GM21528 (cell line): ENCODE results near the gene SPATS1.
"Not testable (repeated sequence)": the region's sequence is repeated elsewhere in the genome, so short reads cannot be mapped to it uniquely, and the experiment has no call there.

ENCODE experiments used
- ATAC-seq: cut with Tn5 transposase; IDR thresholded peaks from one replicate; pipeline ENCODE4 v1.9.1; 2021; ENCODE audit warnings: mild to moderate bottlenecking, moderate library complexity; ENCODE audit not compliant: unreplicated experiment, low FRiP score

Gene SPATS1

GRCh38 chr6:44339763-44340625 lies 2.5 kb upstream of the SPATS1 start:
- no peak for ATAC-seq

DNA sequence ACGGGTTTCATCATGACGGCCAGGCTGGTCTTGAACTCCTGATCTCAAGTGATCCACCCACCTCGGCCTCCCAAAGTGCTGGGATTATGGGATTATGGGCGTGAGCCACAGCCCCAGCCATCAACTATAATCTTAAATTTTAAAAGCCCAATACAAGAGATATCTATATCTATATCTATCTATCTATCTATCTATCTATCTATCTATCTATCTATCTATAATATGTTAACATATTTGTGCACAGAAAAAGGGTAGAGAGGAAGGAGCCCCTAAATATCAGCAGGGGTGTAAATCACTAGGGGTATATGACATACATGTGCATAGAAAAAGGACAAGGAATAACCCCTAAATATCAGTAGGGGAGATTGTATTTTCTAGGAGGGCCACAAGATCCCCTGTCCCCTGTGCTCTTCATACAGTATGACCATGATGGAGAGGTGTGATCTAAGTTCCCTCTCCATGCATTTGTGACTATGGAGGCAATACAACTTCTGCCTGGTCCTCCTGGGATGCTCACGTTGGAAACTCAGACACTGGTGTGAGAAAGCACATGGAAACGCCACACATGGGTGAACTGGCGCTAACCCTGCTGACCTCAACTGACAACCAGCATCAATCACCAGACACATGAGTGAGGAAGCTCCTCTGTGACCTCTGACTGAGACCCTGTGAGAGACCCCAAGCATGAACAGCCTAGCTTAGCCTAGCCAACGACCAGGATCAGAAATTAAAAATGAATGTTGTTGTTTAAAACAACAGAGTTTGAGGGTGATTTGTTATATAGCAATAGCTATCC lies 1.2 kb upstream of the SPATS1 start:
- ATAC-seq = no peak

GRCh38 chr6:44342052-44342451 lies 398 bp upstream of the SPATS1 start:
- ATAC-seq = no peak

- ATAC-seq = not testable (repeated sequence)
Observed at GRCh38 chr6:44346818-44347217, 4.4 kb downstream of the SPATS1 start.

DNA sequence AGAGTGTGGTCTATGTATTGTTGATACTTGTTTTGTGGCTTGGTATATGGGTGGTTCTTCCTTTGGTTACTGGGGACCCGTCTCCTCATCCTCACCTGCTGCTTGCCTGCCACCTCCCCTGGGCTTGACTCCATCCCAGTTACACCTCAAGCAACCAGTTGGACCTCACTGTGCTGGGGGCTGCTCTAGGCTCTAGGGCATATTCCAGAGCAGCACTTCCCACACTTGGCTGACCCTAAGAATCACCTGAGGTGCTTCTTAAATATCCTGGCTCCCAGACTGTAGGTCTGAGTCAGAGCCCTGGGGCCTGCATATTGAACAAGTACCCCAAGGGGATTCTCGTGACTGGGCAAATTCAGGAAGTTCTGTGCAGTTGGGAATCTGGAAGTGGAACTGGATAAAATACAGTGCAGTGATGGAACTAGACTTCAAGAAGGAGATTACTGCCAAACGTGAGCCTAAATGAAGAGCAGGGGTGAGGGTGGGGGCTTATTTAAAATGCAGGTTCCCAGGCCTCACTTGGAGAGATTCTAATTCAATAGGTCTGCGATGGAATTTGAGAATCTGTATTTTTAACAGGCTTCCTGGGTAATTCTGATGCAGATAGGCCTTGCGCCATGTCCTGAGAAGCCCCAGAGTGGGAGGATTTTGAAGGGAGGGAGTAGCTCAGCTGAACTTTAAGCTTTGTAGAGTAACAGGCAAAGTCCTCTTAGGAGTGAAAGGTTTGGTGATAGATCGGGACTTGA lies 7.6 kb downstream of the SPATS1 start:
- no peak for ATAC-seq

- not testable (repeated sequence) for ATAC-seq
Observed at GRCh38 chr6:44350650-44350994, 8.2 kb downstream of the SPATS1 start.

DNA sequence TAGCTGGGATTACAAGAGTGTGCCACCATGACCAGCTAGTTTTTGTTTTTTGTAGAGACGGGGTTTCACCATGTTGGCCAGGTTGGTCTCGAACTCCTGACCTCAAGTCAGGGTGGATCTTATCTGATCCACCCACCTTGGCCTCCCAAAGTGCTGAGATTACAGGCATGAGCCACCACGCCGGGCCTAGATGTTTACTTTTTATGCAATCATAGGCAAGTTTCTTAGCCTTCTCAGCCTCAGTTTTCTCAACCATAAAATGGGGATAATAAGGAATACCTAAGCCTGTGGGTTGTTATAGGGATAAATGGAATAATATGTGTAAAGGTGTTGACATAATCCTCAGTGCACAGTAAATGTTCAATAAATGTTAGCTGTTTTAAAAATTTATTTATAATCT lies 9.8 kb downstream of the SPATS1 start:
- ATAC-seq = no peak

DNA sequence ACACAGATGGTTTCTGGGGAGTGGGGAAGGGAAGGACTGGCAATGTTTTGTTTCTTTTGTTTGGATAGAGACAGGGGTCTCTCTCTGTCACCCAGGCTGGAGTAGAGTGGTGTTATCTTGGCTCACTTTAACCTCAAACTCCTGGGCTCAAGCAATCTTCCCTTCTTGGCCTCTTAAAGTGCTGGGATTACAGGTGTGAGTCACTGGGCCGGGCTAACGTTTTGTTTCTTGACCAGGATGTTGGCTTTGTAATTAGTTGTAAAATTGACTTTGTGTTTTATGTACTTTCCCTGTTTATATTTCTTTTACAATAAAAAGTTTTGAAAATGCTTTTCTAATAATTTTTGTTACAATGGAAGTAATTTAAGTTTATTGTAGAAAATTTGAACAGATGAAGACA lies 10.9 kb downstream of the SPATS1 start:
- ATAC-seq = no peak

- ATAC-seq = no peak
Observed at GRCh38 chr6:44355640-44356039, 13.2 kb downstream of the SPATS1 start.

GRCh38 chr6:44356487-44356886 lies 14.0 kb downstream of the SPATS1 start:
- no peak for ATAC-seq

- ATAC-seq = no peak
Observed at GRCh38 chr6:44359973-44360372, 17.5 kb downstream of the SPATS1 start.

DNA sequence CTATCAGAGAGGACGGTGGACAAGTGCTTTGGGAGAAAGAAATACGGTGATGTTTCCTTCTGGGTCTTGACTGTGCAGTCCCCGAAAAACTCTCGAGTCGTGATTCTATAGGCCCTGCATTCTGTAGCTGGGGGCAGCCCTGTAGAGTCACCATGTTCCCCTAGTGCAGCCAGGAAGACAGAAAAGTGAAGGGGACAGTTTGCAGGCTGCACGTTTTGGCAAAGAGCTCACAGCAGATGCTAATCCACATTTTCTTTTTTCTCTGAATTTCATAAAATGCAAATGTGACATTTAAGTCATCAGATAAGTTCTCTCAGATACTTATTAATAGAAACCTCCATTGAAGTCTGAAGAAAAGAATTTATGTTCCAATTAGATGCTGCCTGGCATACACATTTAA lies 19.5 kb downstream of the SPATS1 start:
- ATAC-seq = no peak

- ATAC-seq = no peak
Observed at GRCh38 chr6:44363377-44363926, 21.0 kb downstream of the SPATS1 start.

- ATAC-seq = no peak
Observed at GRCh38 chr6:44366781-44367180, 24.3 kb downstream of the SPATS1 start.

GRCh38 chr6:44367681-44368080 lies 25.2 kb downstream of the SPATS1 start:
- ATAC-seq = no peak

DNA sequence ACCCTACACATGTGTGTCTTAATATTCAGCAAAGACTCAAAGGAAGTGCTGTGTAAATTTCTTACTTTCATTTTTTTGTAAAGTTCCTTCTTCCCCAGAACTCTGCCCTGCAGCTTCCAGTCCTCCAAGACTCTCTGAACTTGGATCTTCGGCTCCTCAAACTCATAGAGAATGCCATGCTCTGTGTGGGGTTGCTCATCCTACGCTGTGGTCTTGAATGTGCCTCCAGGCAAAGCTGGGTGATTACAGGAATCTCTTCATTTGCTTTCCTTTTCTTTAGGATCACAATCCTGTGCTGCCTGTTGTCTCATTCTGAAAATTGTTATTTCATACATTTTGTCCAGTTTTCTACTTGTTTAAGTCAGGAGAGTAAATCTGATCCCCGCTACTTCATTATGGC lies 30.6 kb downstream of the SPATS1 start:
- ATAC-seq = no peak

- no peak for ATAC-seq
Observed at GRCh38 chr6:44373787-44374186, 31.3 kb downstream of the SPATS1 start.

DNA sequence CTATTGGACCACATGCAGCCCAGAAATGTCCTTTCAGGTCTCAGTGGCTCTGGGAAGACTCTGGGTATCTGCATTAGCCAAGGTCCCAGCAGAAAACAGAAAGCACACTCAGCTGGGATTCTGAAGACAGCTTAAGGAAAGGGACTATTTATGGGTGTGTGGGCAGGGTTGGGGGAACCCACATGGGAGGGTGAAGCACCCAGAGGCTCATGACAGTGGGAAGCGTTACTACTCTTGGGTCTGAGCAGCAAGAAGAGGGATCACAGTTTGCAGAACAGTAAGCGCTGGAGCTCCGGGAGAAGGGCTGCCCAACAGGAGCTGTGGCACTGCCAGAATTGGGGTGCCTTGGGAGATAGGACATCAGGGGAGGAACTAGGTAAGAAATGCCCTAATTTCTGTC lies 32.6 kb downstream of the SPATS1 start:
- no peak for ATAC-seq

GRCh38 chr6:44377484-44377883 lies 35.0 kb downstream of the SPATS1 start:
- no peak for ATAC-seq

GRCh38 chr6:44377971-44378370 lies 35.5 kb downstream of the SPATS1 start:
- ATAC-seq = no peak

DNA sequence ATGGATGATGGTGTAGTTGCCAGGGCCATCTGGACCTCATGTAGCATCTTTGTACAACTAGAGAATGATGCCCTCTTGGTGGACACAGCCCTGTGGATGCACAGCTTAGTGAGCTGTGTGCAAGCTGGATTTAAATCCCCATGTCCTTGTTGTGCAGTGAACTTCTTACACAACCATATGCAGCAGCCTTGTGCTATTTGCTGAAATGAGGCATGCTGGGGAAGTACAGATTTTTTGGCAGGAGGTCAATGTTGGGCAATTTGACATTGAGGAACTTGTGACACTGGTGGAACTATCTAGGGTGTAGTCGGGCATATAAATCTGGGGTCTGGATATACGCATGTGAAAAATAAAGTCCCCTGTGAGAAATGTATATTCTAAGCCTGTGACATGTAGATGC lies 39.3 kb downstream of the SPATS1 start:
- ATAC-seq = no peak
